Epithelial cell of proximal tubule (primary cell): ENCODE measurements around the gene HCRTR1. TPM values are rescaled to one million over a fixed set of nuclear protein-coding genes. Genes with fewer than 3 reads are reported as not detected.
A peak's percentile ranks its signal among the peaks of the same experiment; 100 is the strongest.

Experiments used
- DNase-seq: peaks from one replicate; pipeline ENCODE4 v3.0.0-alpha.2; 2011; ENCODE audit warnings: low read depth
- H3K4me3 ChIP-seq: 2 replicates; pipeline ENCODE4 v1.5.1; 2011; ENCODE audit warnings: low read depth, mild to moderate bottlenecking, low read length
- CTCF ChIP-seq: conservative IDR thresholded peaks from 2 replicates; pipeline ENCODE4 v1.5.1; 2012; ENCODE audit warnings: low read depth, mild to moderate bottlenecking, low read length
- total RNA-seq: library from RNA; depleted of rRNA; stranded (reverse); fragments of >200 nt; gene quantifications from 2 replicates; pipeline ENCODE4 v1.2.3, GENCODE V29; 2015

The HCRTR1 gene
- total RNA-seq, 1 donor from 2014 or later: not detected

- DNase-seq: no peak
Measured at GRCh38 chr1:31633117-31633516, 15.6 kb downstream of the HCRTR1 start.

GRCh38 chr1:31637915-31638673, 20.6 kb downstream of the HCRTR1 start:
- H3K4me3 ChIP-seq: no peak overlapping the region
- no peak for TF ChIP-seq CTCF
- DNase-seq: no peak

More at GRCh38 chr1:31633117-31633516, 15.6 kb downstream of the HCRTR1 start:
- no peak overlapping the region for H3K4me3 ChIP-seq
- TF ChIP-seq CTCF: peak; percentile 72

- no peak for TF ChIP-seq CTCF
- DNase-seq: peak; percentile 26
- H3K4me3 ChIP-seq: no peak overlapping the region
Measured at GRCh38 chr1:31639543-31639942, 22.1 kb downstream of the HCRTR1 start.

- TF ChIP-seq CTCF: peak; percentile 8
- H3K4me3 ChIP-seq: no peak overlapping the region
- no peak for DNase-seq
Measured at GRCh38 chr1:31640179-31640578, 22.7 kb downstream of the HCRTR1 start.

- TF ChIP-seq CTCF: no peak
- no peak overlapping the region for H3K4me3 ChIP-seq
- DNase-seq: no peak
Measured at GRCh38 chr1:31640964-31641363, 23.5 kb downstream of the HCRTR1 start.

- DNase-seq: no peak
- H3K4me3 ChIP-seq: no peak overlapping the region
- no peak for TF ChIP-seq CTCF
Measured at GRCh38 chr1:31642366-31642765, 24.9 kb downstream of the HCRTR1 start.

GRCh38 chr1:31642897-31643296, 25.4 kb downstream of the HCRTR1 start:
- DNase-seq: no peak
- TF ChIP-seq CTCF: no peak

More at GRCh38 chr1:31642897-31643296, 25.4 kb downstream of the HCRTR1 start:
- no peak overlapping the region for H3K4me3 ChIP-seq
